HCT116 (cell line): ENCODE measurements around the gene CDH13. TPM values are rescaled to one million over a fixed set of nuclear protein-coding genes. Genes with fewer than 3 reads are reported as not detected.

Experiments used
- ATAC-seq: fragments of 200-7000 bp; cut with Tn5 transposase; 2 replicates; pipeline ENCODE4 v1.9.1; 2020; ENCODE audit warnings: mild to moderate bottlenecking, moderate library complexity
- BruUV-seq: library from RNA; stranded (reverse); fragments of 400-500 nt; replicated peaks from 2 replicates; lab custom pipeline; 2021; lab: Mats Ljungman, UMichigan
- CTCF ChIA-PET: fragments of 300-600 bp; sonication (Branson Sonifier 250); formaldehyde crosslinking; loops from one replicate; lab custom pipeline; 2021; ENCODE audit warnings: antibody characterized with exemption; lab: Charles Lee
- POLR2A ChIA-PET: fragments of 300-600, 350-600 bp; sonication (Branson Sonifier 250); formaldehyde crosslinking; loops from one replicate; lab custom pipeline; 2021; ENCODE audit warnings: antibody characterized with exemption; lab: Charles Lee
- RAD21 ChIA-PET, 2 experiments: fragments of 300-600 bp; sonication (Branson Sonifier 250); formaldehyde crosslinking; loops; one replicate each; lab custom pipeline; 2023; ENCODE audit warnings: low total read pairs in 2 of 2; ENCODE audit not compliant: uncharacterized antibody in 2 of 2, unreplicated experiment in 2 of 2, low non-redundant PET in 1 of 2; lab: Charles Lee
- DNase-seq: peaks from one replicate; pipeline ENCODE4 v3.0.0-alpha.2; 2010; ENCODE audit warnings: low read depth, low spot score
- H2AFZ ChIP-seq: fragments of 200-600 bp; shearing (Covaris generic), sonication (generic); 2 replicates; pipeline ENCODE4 v1.6.1; 2017; ENCODE audit warnings: low read depth, mixed run types, mixed read lengths, antibody characterized with exemption, low read length; ENCODE audit not compliant: poor library complexity, severe bottlenecking
- H3K27ac ChIP-seq: 2 replicates; pipeline ENCODE4 v1.5.1; 2012; ENCODE audit warnings: low read depth, low read length
- H3K27me3 ChIP-seq: fragments of 200-600 bp; sonication (generic); 2 replicates; pipeline ENCODE4 v1.6.1; 2016; ENCODE audit warnings: mixed run types, low read length, mixed read lengths; ENCODE audit not compliant: insufficient read depth
- H3K36me3 ChIP-seq, 2 experiments: fragments of 200-500 bp in 1 of 2; fragments of 200-600 bp in 1 of 2; sonication (Bioruptor generic) in 1 of 2; sonication (generic) in 1 of 2; 2 replicates each; pipeline versions ENCODE4 v1.5.1 to v1.6.1; 2014 to 2016; ENCODE audit warnings: low read length in 2 of 2, inconsistent platforms in 1 of 2, mixed read lengths in 1 of 2, mixed run types in 1 of 2; ENCODE audit not compliant: insufficient read depth in 2 of 2, control insufficient read depth in 1 of 2
- H3K4me1 ChIP-seq, 2 experiments: fragments of 200-600 bp in 1 of 2; sonication (generic) in 1 of 2; 2 replicates each; pipeline versions ENCODE4 v1.5.1 to v1.6.1; 2012 to 2017; ENCODE audit warnings: low read length in 2 of 2, inconsistent platforms in 1 of 2, mild to moderate bottlenecking in 1 of 2, mixed read lengths in 1 of 2, mixed run types in 1 of 2, moderate library complexity in 1 of 2; ENCODE audit not compliant: insufficient read depth in 2 of 2, control insufficient read depth in 1 of 2
- H3K4me2 ChIP-seq: fragments of 200-600 bp; sonication (generic); 2 replicates; pipeline ENCODE4 v1.6.1; 2017; ENCODE audit warnings: mixed run types, low read length, mixed read lengths
- H3K4me3 ChIP-seq, 2 experiments: fragments of 200-600 bp in 1 of 2; sonication (generic) in 1 of 2; replicated peaks in 1 of 2; 2 replicates each; pipeline ENCODE4 v1.5.1; 2011 to 2016; ENCODE audit warnings: low read length in 2 of 2, control low read depth in 1 of 2, low read depth in 1 of 2, mild to moderate bottlenecking in 1 of 2, mixed read lengths in 1 of 2, mixed run types in 1 of 2
- H3K79me2 ChIP-seq: fragments of 200-600 bp; sonication (generic); 2 replicates; pipeline ENCODE4 v1.6.1; 2017; ENCODE audit warnings: mild to moderate bottlenecking, mixed run types, low read length, moderate library complexity, mixed read lengths; ENCODE audit not compliant: insufficient read depth
- H3K9ac ChIP-seq: fragments of 200-600 bp; sonication (generic); 2 replicates; pipeline ENCODE4 v1.6.1; 2016; ENCODE audit warnings: low read length, mixed read lengths
- H3K9me2 ChIP-seq: fragments of 200-600 bp; sonication (generic), shearing (Covaris generic); 2 replicates; pipeline ENCODE4 v1.6.1; 2017; ENCODE audit warnings: mixed run types, mild to moderate bottlenecking, moderate library complexity; ENCODE audit not compliant: insufficient read depth
- H3K9me3 ChIP-seq, 2 experiments: fragments of 200-500 bp in 1 of 2; fragments of 200-600 bp in 1 of 2; sonication (Bioruptor generic) in 1 of 2; sonication (generic) in 1 of 2; 2 replicates each; pipeline ENCODE4 v1.6.1; 2014 to 2017; ENCODE audit warnings: low read length in 2 of 2, mixed read lengths in 2 of 2, inconsistent platforms in 1 of 2, low read depth in 1 of 2, mild to moderate bottlenecking in 1 of 2, mixed run types in 1 of 2, moderate library complexity in 1 of 2; ENCODE audit not compliant: control insufficient read depth in 1 of 2, insufficient read depth in 1 of 2
- H4K20me1 ChIP-seq: fragments of 200-600 bp; sonication (generic), shearing (Covaris generic); 2 replicates; pipeline ENCODE4 v1.6.1; 2017; ENCODE audit warnings: mixed run types, mild to moderate bottlenecking, moderate library complexity; ENCODE audit not compliant: insufficient read depth
- EGR1 ChIP-seq: IDR thresholded peaks from 2 replicates; pipeline ENCODE4 v1.6.1; 2012; ENCODE audit warnings: low read depth
- FOSL1 ChIP-seq: IDR thresholded peaks from 2 replicates; pipeline ENCODE4 v1.6.1; 2012; ENCODE audit warnings: low read depth
- JUND ChIP-seq: IDR thresholded peaks from 2 replicates; pipeline ENCODE4 v1.6.1; 2012
- POLR2A ChIP-seq: IDR thresholded peaks from 2 replicates; pipeline ENCODE4 v1.7.0; 2011; ENCODE audit warnings: borderline replicate concordance; ENCODE audit not compliant: insufficient read depth, insufficient read length; ENCODE audit errors: extremely low read depth
- RAD21 ChIP-seq: IDR thresholded peaks from 2 replicates; pipeline ENCODE4 v1.6.1; 2012; ENCODE audit warnings: low read depth, mild to moderate bottlenecking
- intact Hi-C: fragments of 100-400 bp; cut with micrococcal nuclease; formaldehyde crosslinking; loops from 2 replicates; pipeline ENCODE4 v1.10.0; 2022
- total RNA-seq: library from RNA; stranded (reverse); gene quantifications from one replicate; pipeline ENCODE4 v1.2.1, GENCODE V29; 2021; ENCODE audit not compliant: unreplicated experiment
- TF ChIP-seq, protein P1 (sequence below), 3 experiments: fragments of 200-600 bp in 1 of 3; sonication (generic) in 1 of 3; IDR thresholded peaks in 2 of 3; conservative IDR thresholded peaks in 1 of 3; 2 replicates each; pipeline ENCODE4 v1.5.1; 2012 to 2017; ENCODE audit warnings: low read depth in 2 of 3, low read length in 2 of 3, antibody characterized with exemption in 1 of 3, borderline replicate concordance in 1 of 3, control low read depth in 1 of 3, mild to moderate bottlenecking in 1 of 3, mixed read lengths in 1 of 3, mixed run types in 1 of 3, moderate library complexity in 1 of 3; ENCODE audit not compliant: insufficient read depth in 1 of 3

Gene CDH13
- total RNA-seq, 1 experiment from 2014 or later: not detected

- H3K4me1 ChIP-seq: no peaks in the 10 kb centered on the region
- no peaks in the 10 kb centered on the region for H3K9me2 ChIP-seq
- BruUV-seq: no TSS peak
- H3K9me3 ChIP-seq: peaks cover 0 to 3% of the 10 kb centered on the region in 2 experiments; a peak in 1 of 4 replicates
- CTCF ChIA-PET: no interaction called here
- POLR2A ChIA-PET: no interaction called here
- H3K79me2 ChIP-seq: no peaks in the 10 kb centered on the region
- H4K20me1 ChIP-seq: no peaks in the 10 kb centered on the region
- H3K4me3 ChIP-seq: no peak overlapping the region
- H3K27me3 ChIP-seq: peaks cover 20% of the 10 kb centered on the region; the same call in 1 of the 2 replicates
- no peak overlapping the region for H3K4me2 ChIP-seq
- H3K27ac ChIP-seq: no peak overlapping the region
- no peak for ATAC-seq
- TF ChIP-seq RAD21 (no peak), JUND (no peak), POLR2A (no peak), FOSL1 (no peak), EGR1 (no peak)
- TF ChIP-seq, protein P1, sequence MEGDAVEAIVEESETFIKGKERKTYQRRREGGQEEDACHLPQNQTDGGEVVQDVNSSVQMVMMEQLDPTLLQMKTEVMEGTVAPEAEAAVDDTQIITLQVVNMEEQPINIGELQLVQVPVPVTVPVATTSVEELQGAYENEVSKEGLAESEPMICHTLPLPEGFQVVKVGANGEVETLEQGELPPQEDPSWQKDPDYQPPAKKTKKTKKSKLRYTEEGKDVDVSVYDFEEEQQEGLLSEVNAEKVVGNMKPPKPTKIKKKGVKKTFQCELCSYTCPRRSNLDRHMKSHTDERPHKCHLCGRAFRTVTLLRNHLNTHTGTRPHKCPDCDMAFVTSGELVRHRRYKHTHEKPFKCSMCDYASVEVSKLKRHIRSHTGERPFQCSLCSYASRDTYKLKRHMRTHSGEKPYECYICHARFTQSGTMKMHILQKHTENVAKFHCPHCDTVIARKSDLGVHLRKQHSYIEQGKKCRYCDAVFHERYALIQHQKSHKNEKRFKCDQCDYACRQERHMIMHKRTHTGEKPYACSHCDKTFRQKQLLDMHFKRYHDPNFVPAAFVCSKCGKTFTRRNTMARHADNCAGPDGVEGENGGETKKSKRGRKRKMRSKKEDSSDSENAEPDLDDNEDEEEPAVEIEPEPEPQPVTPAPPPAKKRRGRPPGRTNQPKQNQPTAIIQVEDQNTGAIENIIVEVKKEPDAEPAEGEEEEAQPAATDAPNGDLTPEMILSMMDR (IDR thresholded peaks at IDR 0.05 in 2 of 3, conservative IDR thresholded peaks at IDR 0.05 in 1 of 3; ENCODE audit: borderline replicate concordance in 1 of 3, insufficient read depth in 1 of 3, low read depth in 2 of 3, low read length in 2 of 3): no peak
- no peak overlapping the region for H3K9ac ChIP-seq
- intact Hi-C loops: no loop called here
- RAD21 ChIA-PET: no interaction called here
- DNase-seq: no peak
- no peak overlapping the region for H2AFZ ChIP-seq
- no peaks in the 10 kb centered on the region for H3K36me3 ChIP-seq
Measured at GRCh38 chr16:82598771-82599170, 28.0 kb upstream of the CDH13 start.

- H3K9ac ChIP-seq: no peak overlapping the region
- no peaks in the 10 kb centered on the region for H3K36me3 ChIP-seq
- no peaks in the 10 kb centered on the region for H3K27me3 ChIP-seq
- H4K20me1 ChIP-seq: no peaks in the 10 kb centered on the region
- BruUV-seq: no TSS peak
- ChIA-PET RAD21 (no interaction called here), POLR2A (no interaction called here), CTCF (no interaction called here)
- no peaks in the 10 kb centered on the region for H3K79me2 ChIP-seq
- intact Hi-C loops: loop anchor here (10.0 kb wide), 1 partner anchor 613 kb away; no protein-coding TSS in a partner anchor
- no peak overlapping the region for H3K4me3 ChIP-seq
- DNase-seq: no peak
- peaks cover 0 to 2% of the 10 kb centered on the region in 2 experiments; a peak in 1 of 4 replicates for H3K9me3 ChIP-seq
- no peaks in the 10 kb centered on the region for H3K4me1 ChIP-seq
- no peaks in the 10 kb centered on the region for H3K9me2 ChIP-seq
- H2AFZ ChIP-seq: no peak overlapping the region
- ATAC-seq: no peak
- TF ChIP-seq JUND: no peak
- no peak overlapping the region for H3K4me2 ChIP-seq
- no peak overlapping the region for H3K27ac ChIP-seq
Measured at GRCh38 chr16:82601989-82602640, 24.7 kb upstream of the CDH13 start.
